GM23338 (cell line): ENCODE results near the gene TMA7. TPM values are rescaled to one million over a fixed set of nuclear protein-coding genes. Genes with fewer than 3 reads are reported as not detected.

ENCODE experiments used
- ATAC-seq: fragments of 200-7000 bp; cut with Tn5 transposase; 3 replicates; pipeline ENCODE4 v1.9.1; 2020
- DNase-seq: peaks from one replicate; pipeline ENCODE4 v3.0.0-alpha.2; 2015; ENCODE audit warnings: low spot score
- H2AFZ ChIP-seq: fragments of 200-600 bp; sonication (generic); 2 replicates; pipeline ENCODE4 v1.8.0; 2016; ENCODE audit warnings: antibody characterized with exemption, mild to moderate bottlenecking, moderate library complexity
- H3F3A ChIP-seq: fragments of 200-600 bp; sonication (generic); replicated peaks from 2 replicates; pipeline ENCODE4 v1.8.0; 2017; ENCODE audit warnings: antibody characterized with exemption, mixed run types, low read depth
- H3K27ac ChIP-seq: fragments of 200-600 bp; sonication (generic); 2 replicates; pipeline ENCODE4 v1.6.1; 2016; ENCODE audit warnings: low read depth
- H3K27me3 ChIP-seq: fragments of 200-600 bp; sonication (generic); 2 replicates; pipeline ENCODE4 v1.8.0; 2016; ENCODE audit warnings: mild to moderate bottlenecking, mixed run types, moderate library complexity; ENCODE audit not compliant: insufficient read depth
- H3K36me3 ChIP-seq: fragments of 200-600 bp; sonication (generic); 2 replicates; pipeline ENCODE4 v1.8.0; 2016; ENCODE audit warnings: mild to moderate bottlenecking; ENCODE audit not compliant: insufficient read depth
- H3K4me1 ChIP-seq: fragments of 200-600 bp; sonication (generic); 2 replicates; pipeline ENCODE4 v1.8.0; 2016; ENCODE audit warnings: mild to moderate bottlenecking, moderate library complexity; ENCODE audit not compliant: insufficient read depth
- H3K4me2 ChIP-seq: fragments of 200-600 bp; sonication (generic); 2 replicates; pipeline ENCODE4 v1.7.1; 2017; ENCODE audit warnings: mixed run types
- H3K4me3 ChIP-seq: fragments of 200-600 bp; sonication (generic); 2 replicates; pipeline ENCODE4 v1.6.1; 2016; ENCODE audit warnings: mixed run types
- H3K79me2 ChIP-seq: fragments of 200-600 bp; sonication (generic); replicated peaks from 2 replicates; pipeline ENCODE4 v1.8.0; 2017; ENCODE audit warnings: mild to moderate bottlenecking; ENCODE audit not compliant: insufficient read depth
- H3K9me2 ChIP-seq: fragments of 200-600 bp; sonication (generic); 2 replicates; pipeline ENCODE4 v1.8.0; 2017; ENCODE audit not compliant: insufficient read depth
- H4K20me1 ChIP-seq: fragments of 200-600 bp; sonication (generic); replicated peaks from 2 replicates; pipeline ENCODE4 v1.8.0; 2017; ENCODE audit warnings: mild to moderate bottlenecking; ENCODE audit not compliant: insufficient read depth
- H3K27ac Mint-ChIP-seq: 2 replicates; pipeline ENCODE4 v1.8.0; 2020; ENCODE audit warnings: inconsistent platforms, mild to moderate bottlenecking, moderate library complexity, mixed read lengths
- H3K27me3 Mint-ChIP-seq: 3 replicates; pipeline ENCODE4 v1.8.0; 2022; ENCODE audit warnings: low read depth, mild to moderate bottlenecking, moderate library complexity, mixed read lengths, inconsistent platforms; ENCODE audit not compliant: insufficient read depth, poor library complexity
- H3K36me3 Mint-ChIP-seq: 3 replicates; pipeline ENCODE4 v1.8.0; 2021; ENCODE audit warnings: low read depth, mild to moderate bottlenecking, inconsistent platforms, moderate library complexity, mixed read lengths
- H3K4me1 Mint-ChIP-seq: 3 replicates; pipeline ENCODE4 v1.8.0; 2020; ENCODE audit warnings: mild to moderate bottlenecking, inconsistent platforms, mixed read lengths
- H3K4me3 Mint-ChIP-seq: 3 replicates; pipeline ENCODE4 v1.8.0; 2021; ENCODE audit warnings: moderate library complexity, mild to moderate bottlenecking, inconsistent platforms, mixed read lengths
- H3K9me3 Mint-ChIP-seq: 3 replicates; pipeline ENCODE4 v1.8.0; 2020; ENCODE audit warnings: moderate library complexity, mild to moderate bottlenecking, inconsistent platforms, mixed read lengths
- CREB1 ChIP-seq: fragments of 250-450 bp; sonication (Bioruptor Pico); IDR thresholded peaks from 2 replicates; pipeline ENCODE4 v1.5.0; 2020; ENCODE audit warnings: low read depth, mild to moderate bottlenecking, moderate library complexity
- CTCF ChIP-seq, 2 experiments: fragments of 200-600 bp in 1 of 2; sonication (generic) in 1 of 2; conservative IDR thresholded peaks; 2 replicates each; pipeline versions ENCODE4 v1.5.1 to v1.6.1; 2016 to 2017; ENCODE audit warnings: antibody characterized with exemption in 2 of 2, low read depth in 2 of 2, mild to moderate bottlenecking in 2 of 2, moderate library complexity in 1 of 2
- ETS1 ChIP-seq: IDR thresholded peaks from 2 replicates; pipeline ENCODE4 v1.6.1; 2016; ENCODE audit warnings: antibody characterized with exemption
- EZH2 ChIP-seq: fragments of 200-600 bp; sonication (generic); IDR thresholded peaks from one replicate; pipeline ENCODE4 v1.8.0; 2017; ENCODE audit warnings: antibody characterized with exemption, mild to moderate bottlenecking, low read depth; ENCODE audit not compliant: unreplicated experiment
- EZH2phosphoT487 ChIP-seq: fragments of 200-600 bp; sonication (generic); IDR thresholded peaks from one replicate; pipeline ENCODE4 v1.8.1; 2018; ENCODE audit warnings: antibody characterized with exemption; ENCODE audit not compliant: unreplicated experiment
- JUNB ChIP-seq: IDR thresholded peaks from one replicate; pipeline ENCODE4 v1.6.1; 2016; ENCODE audit warnings: antibody characterized with exemption; ENCODE audit not compliant: unreplicated experiment
- NANOG ChIP-seq: IDR thresholded peaks from 2 replicates; pipeline ENCODE4 v1.6.1; 2016; ENCODE audit warnings: antibody characterized with exemption, borderline replicate concordance
- POLR2AphosphoS5 ChIP-seq: IDR thresholded peaks from 2 replicates; pipeline ENCODE4 v1.6.1; 2016; ENCODE audit warnings: antibody characterized with exemption, low read depth
- REST ChIP-seq: IDR thresholded peaks from one replicate; pipeline ENCODE4 v1.6.1; 2018; ENCODE audit warnings: antibody characterized with exemption; ENCODE audit not compliant: unreplicated experiment
- STAT1 ChIP-seq: IDR thresholded peaks from one replicate; pipeline ENCODE4 v1.6.1; 2016; ENCODE audit warnings: antibody characterized with exemption; ENCODE audit not compliant: unreplicated experiment
- ZNF114 ChIP-seq: fragments of 250-450 bp; sonication (Bioruptor Pico); IDR thresholded peaks from 2 replicates; pipeline ENCODE4 v1.5.0; 2020; ENCODE audit warnings: mild to moderate bottlenecking, moderate library complexity
- ZNF331 ChIP-seq: fragments of 250-450 bp; sonication (Bioruptor Pico); IDR thresholded peaks from 2 replicates; pipeline ENCODE4 v1.5.0; 2020; ENCODE audit warnings: low read depth, mild to moderate bottlenecking, moderate library complexity
- ZNF462 ChIP-seq: fragments of 250-450 bp; sonication (Bioruptor Pico); IDR thresholded peaks from 2 replicates; pipeline ENCODE4 v1.5.0; 2020; ENCODE audit warnings: mild to moderate bottlenecking, moderate library complexity
- polyA plus RNA-seq: library from polyadenylated mRNA; unstranded; fragments of >200 nt; fragmentation: Nextera tagmentation; extraction: Ambion mirVana; gene quantifications from 2 replicates; pipeline ENCODE4 v1.2.1, GENCODE V29; 2016
- total RNA-seq: library from RNA; depleted of rRNA; stranded (reverse); fragments of >200 nt; shearing (Covaris generic); gene quantifications from 2 replicates; pipeline ENCODE4 v1.2.3, GENCODE V29; 2014

TMA7 gene
- total and polyA plus RNA-seq, 2 experiments from 2014 or later: 419 to 2,089 TPM

- peaks cover 7% of the 10 kb centered on the region for H3K27me3 Mint-ChIP-seq
- Histone ChIP-seq H3K9me2 (no peaks in the 10 kb centered on the region), H3K4me2 (no peak overlapping the region), H3K4me3 (no peak overlapping the region), H3K27me3 (no peaks in the 10 kb centered on the region), H4K20me1 (peaks cover 24% of the 10 kb centered on the region), H3F3A (no peaks in the 10 kb centered on the region; the same call in 1 of the 2 replicates), H3K4me1 (no peaks in the 10 kb centered on the region), H3K27ac (no peak overlapping the region), H2AFZ (no peak overlapping the region), H3K36me3 (peaks cover 8% of the 10 kb centered on the region; the same call in 1 of the 2 replicates), H3K79me2 (peaks cover 33% of the 10 kb centered on the region)
- no peak overlapping the region for H3K27ac Mint-ChIP-seq
- DNase-seq: no peak
- peaks cover 65% of the 10 kb centered on the region for H3K36me3 Mint-ChIP-seq
- H3K4me1 Mint-ChIP-seq: peaks cover 13% of the 10 kb centered on the region
- ATAC-seq: no peak
- H3K4me3 Mint-ChIP-seq: no peak overlapping the region
- TF ChIP-seq EZH2: no peak
- no peak for TF ChIP-seq NANOG
- TF ChIP-seq STAT1: no peak
- no peak for TF ChIP-seq EZH2phosphoT487
- no peak for TF ChIP-seq CREB1 (CRISPR knock-in tag)
- TF ChIP-seq JUNB: no peak
- no peak for TF ChIP-seq ZNF114 (CRISPR knock-in tag)
- no peak for TF ChIP-seq POLR2AphosphoS5
- TF ChIP-seq REST: no peak
- no peak for TF ChIP-seq ZNF331 (CRISPR knock-in tag)
- TF ChIP-seq ETS1: no peak
- TF ChIP-seq ZNF462 (CRISPR knock-in tag): no peak
- no peak for TF ChIP-seq CTCF (conservative IDR thresholded peaks at IDR 0.05; ENCODE audit: low read depth in 2 of 2)
- no peaks in the 10 kb centered on the region for H3K9me3 Mint-ChIP-seq
These were observed 19.5 kb upstream of the TMA7 start for GRCh38 chr3:48420561-48420960.
